OCI-LY1 (cell line): ENCODE data around the gene P4HA1.

Source experiments
- H2AFZ ChIP-seq: fragments of 200-600 bp; sonication (generic), shearing (Covaris generic); 2 replicates; pipeline ENCODE4 v1.6.0; 2014; ENCODE audit warnings: antibody characterized with exemption, mild to moderate bottlenecking, low read length
- H3F3A ChIP-seq: fragments of 200-600 bp; sonication (generic), shearing (Covaris generic); 2 replicates; pipeline ENCODE4 v1.6.0; 2014; ENCODE audit warnings: mild to moderate bottlenecking, antibody characterized with exemption, low read length, moderate library complexity; ENCODE audit not compliant: insufficient read depth
- H3K27ac ChIP-seq: fragments of 200-600 bp; sonication (generic); 2 replicates; pipeline ENCODE4 v1.5.1; 2014; ENCODE audit warnings: low read length, mixed run types, mild to moderate bottlenecking, low read depth; ENCODE audit not compliant: poor library complexity, severe bottlenecking
- H3K27me3 ChIP-seq: fragments of 200-600 bp; sonication (generic); 2 replicates; pipeline ENCODE4 v1.6.0; 2014; ENCODE audit warnings: antibody characterized with exemption, mild to moderate bottlenecking, low read length, moderate library complexity; ENCODE audit not compliant: insufficient read depth
- H3K36me3 ChIP-seq: fragments of 200-600 bp; sonication (generic); 2 replicates; pipeline ENCODE4 v1.6.1; 2014; ENCODE audit warnings: mild to moderate bottlenecking, antibody characterized with exemption, low read length, moderate library complexity, mixed read lengths; ENCODE audit not compliant: insufficient read depth
- H3K4me1 ChIP-seq: fragments of 200-600 bp; sonication (generic); 2 replicates; pipeline ENCODE4 v1.5.1; 2014; ENCODE audit warnings: mild to moderate bottlenecking, low read length, moderate library complexity; ENCODE audit not compliant: insufficient read depth, severe bottlenecking
- H3K4me2 ChIP-seq: fragments of 200-600 bp; sonication (generic), shearing (Covaris generic); 2 replicates; pipeline ENCODE4 v1.6.1; 2014; ENCODE audit warnings: low read length
- H3K4me3 ChIP-seq: fragments of 200-600 bp; sonication (generic); 2 replicates; pipeline ENCODE4 v1.5.1; 2014; ENCODE audit warnings: low read length, low read depth, mild to moderate bottlenecking, mixed read lengths; ENCODE audit not compliant: poor library complexity, severe bottlenecking
- H3K79me2 ChIP-seq: fragments of 200-600 bp; shearing (Covaris generic); 2 replicates; pipeline ENCODE4 v1.6.1; 2016; ENCODE audit warnings: mixed run types, low read length, mixed read lengths; ENCODE audit not compliant: insufficient read depth
- H3K9ac ChIP-seq: fragments of 200-600 bp; sonication (generic), shearing (Covaris generic); 2 replicates; pipeline ENCODE4 v1.6.1; 2014; ENCODE audit warnings: mild to moderate bottlenecking, low read length, mixed read lengths
- H3K9me2 ChIP-seq: fragments of 200-600 bp; sonication (generic), shearing (Covaris generic); 2 replicates; pipeline ENCODE4 v1.6.1; 2014; ENCODE audit warnings: low read depth, mild to moderate bottlenecking, low read length, mixed read lengths
- H3K9me3 ChIP-seq: fragments of 200-600 bp; shearing (Covaris generic); 2 replicates; pipeline ENCODE4 v1.6.1; 2014; ENCODE audit warnings: low read length, mixed read lengths
- H4K20me1 ChIP-seq: fragments of 200-600 bp; sonication (generic), shearing (Covaris generic); 2 replicates; pipeline ENCODE4 v1.6.0; 2016; ENCODE audit warnings: mild to moderate bottlenecking, low read length; ENCODE audit not compliant: insufficient read depth
- CTCF ChIP-seq: fragments of 200-600 bp; sonication (generic), shearing (Covaris generic); IDR thresholded peaks from 2 replicates; pipeline ENCODE4 v1.5.1; 2017; ENCODE audit warnings: mild to moderate bottlenecking, antibody characterized with exemption, low read length, moderate library complexity, mixed read lengths
- EZH2 ChIP-seq: fragments of 200-600 bp; sonication (generic), shearing (Covaris generic); IDR thresholded peaks from 2 replicates; pipeline ENCODE4 v1.8.0; 2017; ENCODE audit warnings: borderline replicate concordance, mixed run types, mild to moderate bottlenecking, antibody characterized with exemption, low read length, moderate library complexity, mixed read lengths

P4HA1 gene

DNA sequence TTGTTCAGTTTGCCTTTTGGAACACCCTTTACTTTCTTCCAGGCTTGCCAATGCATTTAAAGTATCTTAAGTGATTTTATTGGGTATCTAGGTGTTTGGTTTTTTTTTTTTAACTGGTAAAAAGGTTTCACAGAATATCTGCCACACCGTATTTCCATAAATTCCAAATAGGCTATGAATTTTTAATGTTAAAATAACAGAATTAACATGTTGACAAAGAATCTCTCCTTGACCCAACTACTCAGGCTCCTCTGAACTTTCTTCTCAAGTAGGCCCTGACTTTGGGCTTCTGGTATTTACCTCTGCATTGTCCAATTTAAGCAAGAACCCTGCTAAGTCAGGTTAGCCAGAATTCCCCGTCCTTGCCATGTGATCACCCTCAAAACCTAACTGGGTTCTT lies 80.9 kb downstream of the P4HA1 start:
- H3K4me3 ChIP-seq = no peak overlapping the region
- no peak overlapping the region for H3K4me2 ChIP-seq
- no peaks in the 10 kb centered on the region for H3K9me2 ChIP-seq
- H4K20me1 ChIP-seq = no peaks in the 10 kb centered on the region
- H3K4me1 ChIP-seq = no peaks in the 10 kb centered on the region
- H3F3A ChIP-seq = no peaks in the 10 kb centered on the region
- H3K36me3 ChIP-seq = peaks cover 58% of the 10 kb centered on the region
- no peak for TF ChIP-seq EZH2
- TF ChIP-seq CTCF = no peak
- no peaks in the 10 kb centered on the region for H3K27me3 ChIP-seq
- no peak overlapping the region for H3K9ac ChIP-seq
- H3K9me3 ChIP-seq = no peaks in the 10 kb centered on the region
- no peaks in the 10 kb centered on the region for H3K79me2 ChIP-seq
- H2AFZ ChIP-seq = no peak overlapping the region
- H3K27ac ChIP-seq = no peak overlapping the region

DNA sequence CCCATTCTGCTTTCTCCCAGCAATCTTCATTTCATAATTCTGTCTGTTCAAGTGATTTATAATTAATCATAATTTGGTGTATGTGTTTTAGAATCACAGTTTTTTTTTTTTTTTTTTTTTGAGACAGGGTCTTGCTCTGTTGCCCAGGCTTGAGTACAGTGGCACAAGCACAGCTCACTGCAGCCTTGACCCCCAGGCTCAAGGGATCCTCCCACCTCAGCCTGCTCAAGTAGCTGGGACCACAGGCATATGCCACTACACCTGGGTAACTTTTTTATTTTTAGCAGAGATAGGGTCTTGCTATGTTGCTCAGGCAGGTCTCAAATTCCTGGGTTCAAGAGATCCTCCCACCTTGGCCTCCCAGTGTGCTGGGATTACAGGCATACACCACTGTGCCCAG lies 92.8 kb downstream of the P4HA1 start:
- H3K9ac ChIP-seq = no peak overlapping the region
- no peaks in the 10 kb centered on the region for H4K20me1 ChIP-seq
- no peaks in the 10 kb centered on the region; the same call in 1 of the 2 replicates for H3F3A ChIP-seq
- H3K79me2 ChIP-seq = no peaks in the 10 kb centered on the region
- TF ChIP-seq CTCF (no peak), EZH2 (no peak)
- no peaks in the 10 kb centered on the region for H3K27me3 ChIP-seq
- H3K27ac ChIP-seq = no peak overlapping the region
- no peaks in the 10 kb centered on the region for H3K9me3 ChIP-seq
- H2AFZ ChIP-seq = no peak overlapping the region
- H3K9me2 ChIP-seq = no peaks in the 10 kb centered on the region
- no peak overlapping the region for H3K4me2 ChIP-seq
- no peaks in the 10 kb centered on the region for H3K4me1 ChIP-seq
- peaks cover 35% of the 10 kb centered on the region; the same call in 1 of the 2 replicates for H3K36me3 ChIP-seq
- no peak overlapping the region for H3K4me3 ChIP-seq

GRCh38 chr10:73000973-73001372 lies 95.7 kb downstream of the P4HA1 start:
- H3K9me2 ChIP-seq = no peaks in the 10 kb centered on the region
- TF ChIP-seq CTCF = no peak
- TF ChIP-seq EZH2 = no peak
- H3K4me3 ChIP-seq = no peak overlapping the region
- H3K27ac ChIP-seq = no peak overlapping the region
- H3F3A ChIP-seq = no peaks in the 10 kb centered on the region; the same call in 1 of the 2 replicates
- H3K27me3 ChIP-seq = no peaks in the 10 kb centered on the region
- H4K20me1 ChIP-seq = no peaks in the 10 kb centered on the region
- 0 out of 2 replicates have a peak, but pooled peaks cover 4% of the 10 kb centered on the region for H3K9me3 ChIP-seq
- no peaks in the 10 kb centered on the region for H3K79me2 ChIP-seq
- peaks cover 9% of the 10 kb centered on the region; the same call in 1 of the 2 replicates for H3K36me3 ChIP-seq
- H3K4me2 ChIP-seq = no peak overlapping the region
- H2AFZ ChIP-seq = no peak overlapping the region
- H3K9ac ChIP-seq = no peak overlapping the region
- no peaks in the 10 kb centered on the region for H3K4me1 ChIP-seq
